Hematopoietic multipotent progenitor cell treated with erythropoietin and hydrocortisone succinate and interleukin-3 and kit ligand, for 8 days (in vitro differentiated cells): ENCODE data around the gene DSC1.
A peak's percentile ranks its signal among the peaks of the same experiment; 100 is the strongest.
"Not testable (repeated sequence)": the region's sequence is repeated elsewhere in the genome, so short reads cannot be mapped to it uniquely, and the experiment has no call there.

Experiments
- DNase-seq: peaks from one replicate; pipeline ENCODE4 v3.0.0-alpha.2; 2015

The DSC1 gene

GRCh38 chr18:31162825-31163435 lies at the start of gene DSC1:
TSS of gene DSC1 (minus strand) at chr18:31162856. CDS start at chr18:31162594, 262 bp downstream.
- no peak for DNase-seq

GRCh38 chr18:31211047-31211446 lies 48.4 kb upstream of the DSC1 start:
- DNase-seq: no peak

- DNase-seq: no peak
These were observed 46.4 kb upstream of the DSC1 start for GRCh38 chr18:31209041-31209440.

- DNase-seq: no peak
These were observed 44.7 kb upstream of the DSC1 start for GRCh38 chr18:31207391-31207790.

GRCh38 chr18:31206787-31207381 lies 44.2 kb upstream of the DSC1 start:
- peak; percentile 9 for DNase-seq

- no peak for DNase-seq
These were observed 43.4 kb upstream of the DSC1 start for GRCh38 chr18:31206071-31206470.

GRCh38 chr18:31205273-31205672 lies 42.6 kb upstream of the DSC1 start:
- DNase-seq: no peak

- DNase-seq: no peak
These were observed 42.2 kb upstream of the DSC1 start for GRCh38 chr18:31204833-31205232.

GRCh38 chr18:31204166-31204565 lies 41.5 kb upstream of the DSC1 start:
- no peak for DNase-seq

GRCh38 chr18:31203794-31204148 lies 41.1 kb upstream of the DSC1 start:
- DNase-seq: no peak

GRCh38 chr18:31203096-31203793 lies 40.6 kb upstream of the DSC1 start:
- peak; percentile 10 for DNase-seq

- DNase-seq: no peak
These were observed 36.6 kb upstream of the DSC1 start for GRCh38 chr18:31199190-31199769.

GRCh38 chr18:31197676-31198075 lies 35.0 kb upstream of the DSC1 start:
- DNase-seq: no peak

- no peak for DNase-seq
These were observed 32.4 kb upstream of the DSC1 start for GRCh38 chr18:31195063-31195462.

GRCh38 chr18:31192086-31192776 lies 29.6 kb upstream of the DSC1 start:
- DNase-seq: no peak

GRCh38 chr18:31190919-31191318 lies 28.3 kb upstream of the DSC1 start:
- no peak for DNase-seq

GRCh38 chr18:31189757-31190156 lies 27.1 kb upstream of the DSC1 start:
- DNase-seq: no peak

- DNase-seq: no peak
These were observed 22.7 kb upstream of the DSC1 start for GRCh38 chr18:31185186-31185950.

- no peak for DNase-seq
These were observed 20.6 kb upstream of the DSC1 start for GRCh38 chr18:31183302-31183701.

GRCh38 chr18:31177369-31177768 lies 14.7 kb upstream of the DSC1 start:
- DNase-seq: not testable (repeated sequence)

GRCh38 chr18:31176531-31176930 lies 13.9 kb upstream of the DSC1 start:
- DNase-seq: no peak

GRCh38 chr18:31171144-31171839 lies 8.6 kb upstream of the DSC1 start:
- DNase-seq: no peak
